ENCODE measurements around the gene SPOP.

The SPOP gene

DNA sequence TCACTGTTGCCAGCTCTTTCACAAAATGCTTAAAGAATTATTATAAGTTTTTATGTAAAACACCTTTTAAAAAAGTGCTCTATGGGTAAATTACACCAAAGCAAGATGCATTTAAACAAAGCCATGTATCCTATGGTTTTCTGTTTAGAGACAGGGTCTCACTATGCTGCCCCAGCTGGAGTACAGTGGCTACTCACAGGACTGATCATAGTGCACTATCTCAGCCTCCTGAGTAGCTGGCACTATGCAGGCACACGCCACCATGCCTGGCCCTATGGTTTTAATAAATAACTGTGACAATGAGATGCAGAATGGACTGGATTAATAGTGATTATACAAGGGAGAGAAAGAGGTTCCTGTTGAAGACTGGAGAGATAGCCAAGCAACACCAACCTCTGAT lies 40.2 kb downstream of the SPOP start:
- H3K4me3 ChIP-seq (ENCODE audit: low read depth, low read length): no peak overlapping the region
- DNase-seq (ENCODE audit: low read depth): no peak
- TF ChIP-seq CTCF (IDR thresholded peaks at IDR 0.05; ENCODE audit: insufficient read depth, low read depth, low read length, missing control alignments): no peak

GRCh38 chr17:49637050-49637449 lies 40.8 kb downstream of the SPOP start:
- no peak for TF ChIP-seq CTCF (IDR thresholded peaks at IDR 0.05; ENCODE audit: insufficient read depth, low read depth, low read length, missing control alignments)
- no peak for DNase-seq (ENCODE audit: low read depth)

DNA sequence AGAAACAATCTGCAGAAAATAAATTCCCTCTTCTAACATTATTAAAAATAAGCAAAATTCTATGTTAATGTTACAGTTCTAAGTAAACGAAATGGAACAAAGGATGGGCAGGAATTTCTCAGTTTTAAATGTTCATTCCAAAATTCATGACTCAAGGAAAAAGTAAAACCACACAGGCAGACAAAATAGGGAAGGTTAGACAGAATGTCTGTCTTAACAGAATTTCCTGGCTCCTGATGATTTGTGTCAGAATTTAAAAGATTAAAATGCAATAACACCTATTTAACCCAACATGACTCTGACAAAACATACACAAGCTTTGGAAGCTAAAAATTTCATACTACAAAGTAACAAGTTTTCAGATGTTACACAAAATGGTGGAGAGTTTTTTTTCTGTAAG lies 42.8 kb downstream of the SPOP start:
- H3K4me3 ChIP-seq (ENCODE audit: low read depth, low read length): no peak overlapping the region
- no peak for TF ChIP-seq CTCF (IDR thresholded peaks at IDR 0.05; ENCODE audit: insufficient read depth, low read depth, low read length, missing control alignments)
- DNase-seq (ENCODE audit: low read depth): no peak

More at GRCh38 chr17:49637050-49637449, 40.8 kb downstream of the SPOP start:
- H3K4me3 ChIP-seq (ENCODE audit: low read depth, low read length): no peak overlapping the region

DNA sequence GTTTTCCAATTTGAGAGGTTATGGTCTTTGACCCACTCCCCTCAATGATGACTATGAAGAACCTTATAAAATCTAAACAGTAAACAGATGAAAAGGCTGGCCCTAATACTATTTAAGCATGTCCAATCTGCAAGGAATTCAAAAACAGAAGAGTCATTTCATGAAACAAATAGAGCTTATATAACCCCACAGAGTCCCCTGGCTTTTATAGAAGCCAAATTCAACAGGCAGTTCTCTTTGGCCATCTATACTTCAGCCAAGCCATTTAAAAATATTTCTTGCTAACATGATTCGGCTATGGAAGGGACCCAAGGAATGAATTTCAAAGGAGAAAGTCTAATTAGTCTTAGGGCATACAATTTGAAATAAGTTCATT lies 43.4 kb downstream of the SPOP start:
- no peak overlapping the region for H3K4me3 ChIP-seq (ENCODE audit: low read depth, low read length)
- no peak for DNase-seq (ENCODE audit: low read depth)

GRCh38 chr17:49633762-49634484 lies 44.0 kb downstream of the SPOP start:
- H3K4me3 ChIP-seq (ENCODE audit: low read depth, low read length): no peak overlapping the region
- DNase-seq (ENCODE audit: low read depth): no peak
- TF ChIP-seq CTCF (IDR thresholded peaks at IDR 0.05; ENCODE audit: insufficient read depth, low read depth, low read length, missing control alignments): no peak

More for the DNA sequence above, 43.4 kb downstream of the SPOP start:
- no peak for TF ChIP-seq CTCF (IDR thresholded peaks at IDR 0.05; ENCODE audit: insufficient read depth, low read depth, low read length, missing control alignments)

GRCh38 chr17:49633250-49633649 lies 44.6 kb downstream of the SPOP start:
- H3K4me3 ChIP-seq (ENCODE audit: low read depth, low read length): no peak overlapping the region
- TF ChIP-seq CTCF (IDR thresholded peaks at IDR 0.05; ENCODE audit: insufficient read depth, low read depth, low read length, missing control alignments): no peak
- no peak for DNase-seq (ENCODE audit: low read depth)

DNA sequence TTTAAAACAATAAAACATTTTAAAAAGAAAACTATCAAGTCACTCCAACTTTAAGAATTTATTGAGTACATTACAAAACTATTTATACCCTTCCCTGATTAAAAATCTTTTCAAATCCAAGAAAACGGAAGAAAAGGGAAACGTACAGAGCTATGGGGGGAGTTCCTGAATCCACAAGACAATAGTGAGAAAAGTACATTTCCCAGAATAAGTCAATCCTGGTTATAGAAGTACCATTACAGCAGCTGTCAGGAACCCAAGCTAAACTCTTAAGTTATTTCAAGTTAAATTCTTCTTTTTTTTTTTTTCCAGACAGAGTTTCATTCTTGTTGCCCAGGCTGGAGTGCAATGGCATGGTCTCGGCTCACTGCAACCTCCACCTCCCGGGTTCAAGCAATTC lies 45.7 kb downstream of the SPOP start:
- no peak overlapping the region for H3K4me3 ChIP-seq (ENCODE audit: low read depth, low read length)
- no peak for TF ChIP-seq CTCF (IDR thresholded peaks at IDR 0.05; ENCODE audit: insufficient read depth, low read depth, low read length, missing control alignments)
- no peak for DNase-seq (ENCODE audit: low read depth)
